WTC11 (cell line): ENCODE results near the gene TTC39C. TPM values are rescaled to one million over a fixed set of nuclear protein-coding genes. Genes with fewer than 3 reads are reported as not detected.

Experiments used
- ATAC-seq: fragments of 200-7000 bp; cut with Tn5 transposase; 2 replicates; pipeline ENCODE4 v1.10.0; 2021; ENCODE audit warnings: mild to moderate bottlenecking, moderate library complexity
- CTCF ChIA-PET: fragments of 300-600 bp; sonication (Branson Sonifier 250); formaldehyde crosslinking; loops from one replicate; lab custom pipeline; 2021; ENCODE audit warnings: antibody characterized with exemption; lab: Charles Lee
- POLR2A ChIA-PET: fragments of 350-600 bp; sonication (Branson Sonifier 250); formaldehyde crosslinking; loops from one replicate; lab custom pipeline; 2021; ENCODE audit warnings: antibody characterized with exemption; lab: Charles Lee
- DNase-seq: peaks from one replicate; pipeline ENCODE4 v3.0.0; 2021; ENCODE audit warnings: low spot score
- H3K27ac Mint-ChIP-seq: 2 replicates; pipeline ENCODE4 v1.8.0; 2021; ENCODE audit warnings: mixed read lengths
- H3K27me3 Mint-ChIP-seq: 2 replicates; pipeline ENCODE4 v1.8.0; 2021; ENCODE audit warnings: low read depth, mild to moderate bottlenecking, moderate library complexity, mixed read lengths
- H3K36me3 Mint-ChIP-seq: 2 replicates; pipeline ENCODE4 v1.8.0; 2021; ENCODE audit warnings: mixed read lengths
- H3K4me1 Mint-ChIP-seq: 2 replicates; pipeline ENCODE4 v1.8.0; 2022; ENCODE audit warnings: mixed read lengths
- H3K4me3 Mint-ChIP-seq: 2 replicates; pipeline ENCODE4 v1.8.0; 2021; ENCODE audit warnings: mild to moderate bottlenecking, moderate library complexity, mixed read lengths
- H3K9me3 Mint-ChIP-seq: 2 replicates; pipeline ENCODE4 v1.8.0; 2021; ENCODE audit warnings: mixed read lengths
- CREB1 ChIP-seq: sonication (generic); formaldehyde crosslinking; IDR thresholded peaks from 2 replicates; pipeline ENCODE4 v1.8.0; 2023; ENCODE audit warnings: mild to moderate bottlenecking, missing genetic modification reagents
- CREM ChIP-seq: sonication (generic); formaldehyde crosslinking; IDR thresholded peaks from 2 replicates; pipeline ENCODE4 v1.8.1; 2022; ENCODE audit warnings: mild to moderate bottlenecking, missing genetic modification reagents, moderate library complexity
- GABPB1 ChIP-seq: sonication (generic); formaldehyde crosslinking; IDR thresholded peaks from 2 replicates; pipeline ENCODE4 v1.8.1; 2023; ENCODE audit warnings: mild to moderate bottlenecking, missing genetic modification reagents
- GTF2I ChIP-seq: fragments of 250-450 bp; sonication (Bioruptor Pico); conservative IDR thresholded peaks from 2 replicates; pipeline ENCODE4 v1.4.0; 2021; ENCODE audit warnings: mild to moderate bottlenecking
- KAT7 ChIP-seq: sonication (generic); formaldehyde crosslinking; IDR thresholded peaks from 2 replicates; pipeline ENCODE4 v1.8.1; 2023; ENCODE audit warnings: missing genetic modification reagents, mild to moderate bottlenecking, borderline replicate concordance
- NR2C2 ChIP-seq: sonication (generic); formaldehyde crosslinking; IDR thresholded peaks from 2 replicates; pipeline ENCODE4 v1.8.0; 2022; ENCODE audit warnings: mild to moderate bottlenecking, missing genetic modification reagents
- NR3C1 ChIP-seq: sonication (generic); formaldehyde crosslinking; conservative IDR thresholded peaks from 2 replicates; pipeline ENCODE4 v1.8.1; 2023; ENCODE audit warnings: low read depth, mild to moderate bottlenecking, missing genetic modification reagents
- TP53 ChIP-seq: sonication (generic); formaldehyde crosslinking; IDR thresholded peaks from 2 replicates; pipeline ENCODE4 v1.8.1; 2023; ENCODE audit warnings: mild to moderate bottlenecking, missing genetic modification reagents
- ZBTB21 ChIP-seq: sonication (generic); formaldehyde crosslinking; IDR thresholded peaks from 2 replicates; pipeline ENCODE4 v1.8.1; 2023; ENCODE audit warnings: mild to moderate bottlenecking, missing genetic modification reagents, borderline replicate concordance
- ZNF138 ChIP-seq: sonication (generic); formaldehyde crosslinking; conservative IDR thresholded peaks from 2 replicates; pipeline ENCODE4 v1.8.1; 2022; ENCODE audit warnings: mild to moderate bottlenecking, moderate library complexity, missing genetic modification reagents
- ZNF263 ChIP-seq: sonication (generic); formaldehyde crosslinking; IDR thresholded peaks from 2 replicates; pipeline ENCODE4 v1.8.1; 2022; ENCODE audit warnings: low read depth, mild to moderate bottlenecking, moderate library complexity, missing genetic modification reagents
- ZNF317 ChIP-seq: sonication (generic); formaldehyde crosslinking; IDR thresholded peaks from 2 replicates; pipeline ENCODE4 v1.8.1; 2023; ENCODE audit warnings: low read depth, mild to moderate bottlenecking, moderate library complexity, missing genetic modification reagents, borderline replicate concordance
- total RNA-seq: library from RNA; stranded (reverse); gene quantifications from 3 replicates; pipeline ENCODE4 v1.2.3, GENCODE V29; 2021
- TF ChIP-seq, protein P1 (sequence below): sonication (generic); formaldehyde crosslinking; IDR thresholded peaks from 2 replicates; pipeline ENCODE4 v1.8.1; 2023; ENCODE audit warnings: mild to moderate bottlenecking, missing genetic modification reagents
- TF ChIP-seq, protein P2 (sequence below): sonication (generic); formaldehyde crosslinking; IDR thresholded peaks from 2 replicates; pipeline ENCODE4 v1.8.1; 2022; ENCODE audit warnings: mild to moderate bottlenecking, moderate library complexity, missing genetic modification reagents
- TF ChIP-seq, protein P3 (sequence below): sonication (generic); formaldehyde crosslinking; IDR thresholded peaks from 2 replicates; pipeline ENCODE4 v1.8.0; 2022; ENCODE audit warnings: mild to moderate bottlenecking, missing genetic modification reagents
- TF ChIP-seq, protein P4 (sequence below): sonication (generic); formaldehyde crosslinking; IDR thresholded peaks from 2 replicates; pipeline ENCODE4 v1.8.0; 2023; ENCODE audit warnings: missing genetic modification reagents
- TF ChIP-seq, protein P5 (sequence below): sonication (generic); formaldehyde crosslinking; IDR thresholded peaks from 2 replicates; pipeline ENCODE4 v1.8.1; 2023; ENCODE audit warnings: mild to moderate bottlenecking, missing genetic modification reagents, borderline replicate concordance
- TF ChIP-seq, protein P6 (sequence below): fragments of 250-450 bp; sonication (Bioruptor Pico); IDR thresholded peaks from 2 replicates; pipeline ENCODE4 v1.9.0; 2021; ENCODE audit warnings: mild to moderate bottlenecking, borderline replicate concordance
- TF ChIP-seq, protein P7 (sequence below): sonication (generic); formaldehyde crosslinking; conservative IDR thresholded peaks from 2 replicates; pipeline ENCODE4 v1.8.1; 2022; ENCODE audit warnings: mild to moderate bottlenecking, missing genetic modification reagents

TTC39C gene
- total RNA-seq, 1 experiment from 2014 or later, result 57.3 TPM

DNA sequence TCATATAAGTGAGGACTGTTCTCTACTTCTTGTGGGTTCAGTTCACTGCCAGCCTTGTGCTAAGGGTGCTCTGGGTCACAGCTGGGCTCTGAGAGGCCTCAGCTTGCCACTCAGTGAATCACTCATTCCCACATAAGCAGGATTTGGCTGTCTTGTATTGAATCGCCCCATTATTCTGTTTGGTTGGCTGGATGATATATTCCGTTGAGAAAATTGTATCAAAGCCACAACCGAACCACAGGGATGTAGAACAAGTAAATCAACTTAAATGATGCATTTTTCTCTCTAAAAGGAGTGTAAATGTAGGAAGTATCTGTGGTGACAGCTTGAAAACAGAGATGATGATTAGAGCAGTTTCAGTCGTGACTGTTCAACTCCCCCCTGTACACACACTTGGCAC lies 39.6 kb downstream of the TTC39C start:
- H3K36me3 Mint-ChIP-seq, result peaks cover 7% of the 10 kb centered on the region; the same call in 1 of the 2 replicates

DNA sequence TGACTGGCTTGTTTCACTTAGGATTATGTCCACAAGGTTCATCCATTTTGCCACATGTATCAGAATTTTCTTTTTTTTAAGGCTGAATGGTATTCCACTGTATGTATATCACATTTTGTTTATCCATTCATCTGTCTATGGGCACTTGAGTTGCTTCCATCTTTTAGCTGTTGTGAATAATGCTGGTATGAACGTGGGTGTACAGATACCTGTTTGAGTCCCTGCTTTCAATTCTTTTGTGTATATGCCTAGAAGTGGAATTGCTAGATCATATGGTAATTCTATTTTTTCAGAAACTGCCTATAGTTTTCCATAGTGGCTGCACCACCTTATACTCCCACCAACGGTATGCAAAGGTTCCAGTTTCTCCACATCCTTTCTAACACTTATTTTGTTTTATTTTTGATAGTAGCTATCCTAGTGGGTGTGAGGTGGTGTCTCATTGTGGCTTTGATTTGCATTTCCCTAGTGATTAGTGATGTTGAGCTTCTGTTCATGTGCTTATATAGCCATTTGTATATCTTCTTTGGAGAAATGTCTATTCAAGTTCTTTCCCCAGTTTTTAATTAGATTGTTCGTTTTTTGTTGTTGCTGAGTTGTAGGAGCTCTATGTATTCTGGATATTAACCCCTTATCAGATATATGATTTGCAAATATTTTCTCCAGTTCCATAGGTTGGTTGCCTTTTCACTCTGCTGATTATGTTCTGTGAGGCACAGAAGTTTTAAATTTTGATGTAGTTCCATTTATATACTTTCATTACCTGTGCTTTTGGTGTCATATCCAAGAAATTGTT lies 40.7 kb downstream of the TTC39C start:
- CTCF ChIA-PET, result interaction anchor here (0.6 to 1.3 kb wide), 2 partner anchors 39 to 935 kb away, joined by 4 read pairs; no protein-coding TSS in a partner anchor
- no peak for DNase-seq
- POLR2A ChIA-PET, result no interaction called here
- Mint-ChIP-seq H3K36me3 (peaks cover 7% of the 10 kb centered on the region; the same call in 1 of the 2 replicates), H3K27ac (no peak overlapping the region), H3K4me1 (peaks cover 32% of the 10 kb centered on the region), H3K27me3 (no peaks in the 10 kb centered on the region), H3K9me3 (peaks cover 9% of the 10 kb centered on the region), H3K4me3 (no peak overlapping the region)
- ATAC-seq, result no peak
- TF ChIP-seq, protein P1, sequence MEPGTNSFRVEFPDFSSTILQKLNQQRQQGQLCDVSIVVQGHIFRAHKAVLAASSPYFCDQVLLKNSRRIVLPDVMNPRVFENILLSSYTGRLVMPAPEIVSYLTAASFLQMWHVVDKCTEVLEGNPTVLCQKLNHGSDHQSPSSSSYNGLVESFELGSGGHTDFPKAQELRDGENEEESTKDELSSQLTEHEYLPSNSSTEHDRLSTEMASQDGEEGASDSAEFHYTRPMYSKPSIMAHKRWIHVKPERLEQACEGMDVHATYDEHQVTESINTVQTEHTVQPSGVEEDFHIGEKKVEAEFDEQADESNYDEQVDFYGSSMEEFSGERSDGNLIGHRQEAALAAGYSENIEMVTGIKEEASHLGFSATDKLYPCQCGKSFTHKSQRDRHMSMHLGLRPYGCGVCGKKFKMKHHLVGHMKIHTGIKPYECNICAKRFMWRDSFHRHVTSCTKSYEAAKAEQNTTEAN (CRISPR knock-in tag), result no peak
- no peak for TF ChIP-seq ZNF263 (CRISPR knock-in tag)
- TF ChIP-seq GABPB1 (CRISPR knock-in tag), result no peak
- no peak for TF ChIP-seq CREM (CRISPR knock-in tag)
- TF ChIP-seq, protein P2, sequence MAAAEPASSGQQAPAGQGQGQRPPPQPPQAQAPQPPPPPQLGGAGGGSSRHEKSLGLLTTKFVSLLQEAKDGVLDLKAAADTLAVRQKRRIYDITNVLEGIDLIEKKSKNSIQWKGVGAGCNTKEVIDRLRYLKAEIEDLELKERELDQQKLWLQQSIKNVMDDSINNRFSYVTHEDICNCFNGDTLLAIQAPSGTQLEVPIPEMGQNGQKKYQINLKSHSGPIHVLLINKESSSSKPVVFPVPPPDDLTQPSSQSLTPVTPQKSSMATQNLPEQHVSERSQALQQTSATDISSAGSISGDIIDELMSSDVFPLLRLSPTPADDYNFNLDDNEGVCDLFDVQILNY (CRISPR knock-in tag), result no peak
- TF ChIP-seq NR2C2 (CRISPR knock-in tag), result no peak
- TF ChIP-seq, protein P3, sequence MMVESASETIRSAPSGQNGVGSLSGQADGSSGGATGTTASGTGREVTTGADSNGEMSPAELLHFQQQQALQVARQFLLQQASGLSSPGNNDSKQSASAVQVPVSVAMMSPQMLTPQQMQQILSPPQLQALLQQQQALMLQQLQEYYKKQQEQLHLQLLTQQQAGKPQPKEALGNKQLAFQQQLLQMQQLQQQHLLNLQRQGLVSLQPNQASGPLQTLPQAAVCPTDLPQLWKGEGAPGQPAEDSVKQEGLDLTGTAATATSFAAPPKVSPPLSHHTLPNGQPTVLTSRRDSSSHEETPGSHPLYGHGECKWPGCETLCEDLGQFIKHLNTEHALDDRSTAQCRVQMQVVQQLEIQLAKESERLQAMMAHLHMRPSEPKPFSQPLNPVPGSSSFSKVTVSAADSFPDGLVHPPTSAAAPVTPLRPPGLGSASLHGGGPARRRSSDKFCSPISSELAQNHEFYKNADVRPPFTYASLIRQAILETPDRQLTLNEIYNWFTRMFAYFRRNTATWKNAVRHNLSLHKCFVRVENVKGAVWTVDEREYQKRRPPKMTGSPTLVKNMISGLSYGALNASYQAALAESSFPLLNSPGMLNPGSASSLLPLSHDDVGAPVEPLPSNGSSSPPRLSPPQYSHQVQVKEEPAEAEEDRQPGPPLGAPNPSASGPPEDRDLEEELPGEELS (CRISPR knock-in tag), result no peak
- TF ChIP-seq NR3C1, result no peak
- TF ChIP-seq ZNF317 (CRISPR knock-in tag), result no peak
- TF ChIP-seq, all 79 proteins: peak for 0

More for the DNA sequence above, 39.6 kb downstream of the TTC39C start:
- POLR2A ChIA-PET, result no interaction called here
- Mint-ChIP-seq H3K27me3 (no peaks in the 10 kb centered on the region), H3K4me3 (no peak overlapping the region), H3K9me3 (peaks cover 9% of the 10 kb centered on the region), H3K27ac (no peak overlapping the region), H3K4me1 (peaks cover 27% of the 10 kb centered on the region)
- CTCF ChIA-PET, result no interaction called here
- ATAC-seq (no peak), DNase-seq (no peak)
- TF ChIP-seq KAT7 (CRISPR knock-in tag) (no peak), GTF2I (CRISPR knock-in tag) (no peak), ZBTB21 (CRISPR knock-in tag) (no peak), CREB1 (CRISPR knock-in tag) (no peak), ZNF138 (CRISPR knock-in tag) (no peak), TP53 (no peak)
- TF ChIP-seq, protein P4, sequence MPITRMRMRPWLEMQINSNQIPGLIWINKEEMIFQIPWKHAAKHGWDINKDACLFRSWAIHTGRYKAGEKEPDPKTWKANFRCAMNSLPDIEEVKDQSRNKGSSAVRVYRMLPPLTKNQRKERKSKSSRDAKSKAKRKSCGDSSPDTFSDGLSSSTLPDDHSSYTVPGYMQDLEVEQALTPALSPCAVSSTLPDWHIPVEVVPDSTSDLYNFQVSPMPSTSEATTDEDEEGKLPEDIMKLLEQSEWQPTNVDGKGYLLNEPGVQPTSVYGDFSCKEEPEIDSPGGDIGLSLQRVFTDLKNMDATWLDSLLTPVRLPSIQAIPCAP (CRISPR knock-in tag), result no peak
- TF ChIP-seq, protein P5, sequence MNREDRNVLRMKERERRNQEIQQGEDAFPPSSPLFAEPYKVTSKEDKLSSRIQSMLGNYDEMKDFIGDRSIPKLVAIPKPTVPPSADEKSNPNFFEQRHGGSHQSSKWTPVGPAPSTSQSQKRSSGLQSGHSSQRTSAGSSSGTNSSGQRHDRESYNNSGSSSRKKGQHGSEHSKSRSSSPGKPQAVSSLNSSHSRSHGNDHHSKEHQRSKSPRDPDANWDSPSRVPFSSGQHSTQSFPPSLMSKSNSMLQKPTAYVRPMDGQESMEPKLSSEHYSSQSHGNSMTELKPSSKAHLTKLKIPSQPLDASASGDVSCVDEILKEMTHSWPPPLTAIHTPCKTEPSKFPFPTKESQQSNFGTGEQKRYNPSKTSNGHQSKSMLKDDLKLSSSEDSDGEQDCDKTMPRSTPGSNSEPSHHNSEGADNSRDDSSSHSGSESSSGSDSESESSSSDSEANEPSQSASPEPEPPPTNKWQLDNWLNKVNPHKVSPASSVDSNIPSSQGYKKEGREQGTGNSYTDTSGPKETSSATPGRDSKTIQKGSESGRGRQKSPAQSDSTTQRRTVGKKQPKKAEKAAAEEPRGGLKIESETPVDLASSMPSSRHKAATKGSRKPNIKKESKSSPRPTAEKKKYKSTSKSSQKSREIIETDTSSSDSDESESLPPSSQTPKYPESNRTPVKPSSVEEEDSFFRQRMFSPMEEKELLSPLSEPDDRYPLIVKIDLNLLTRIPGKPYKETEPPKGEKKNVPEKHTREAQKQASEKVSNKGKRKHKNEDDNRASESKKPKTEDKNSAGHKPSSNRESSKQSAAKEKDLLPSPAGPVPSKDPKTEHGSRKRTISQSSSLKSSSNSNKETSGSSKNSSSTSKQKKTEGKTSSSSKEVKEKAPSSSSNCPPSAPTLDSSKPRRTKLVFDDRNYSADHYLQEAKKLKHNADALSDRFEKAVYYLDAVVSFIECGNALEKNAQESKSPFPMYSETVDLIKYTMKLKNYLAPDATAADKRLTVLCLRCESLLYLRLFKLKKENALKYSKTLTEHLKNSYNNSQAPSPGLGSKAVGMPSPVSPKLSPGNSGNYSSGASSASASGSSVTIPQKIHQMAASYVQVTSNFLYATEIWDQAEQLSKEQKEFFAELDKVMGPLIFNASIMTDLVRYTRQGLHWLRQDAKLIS, result no peak
- TF ChIP-seq, protein P6, sequence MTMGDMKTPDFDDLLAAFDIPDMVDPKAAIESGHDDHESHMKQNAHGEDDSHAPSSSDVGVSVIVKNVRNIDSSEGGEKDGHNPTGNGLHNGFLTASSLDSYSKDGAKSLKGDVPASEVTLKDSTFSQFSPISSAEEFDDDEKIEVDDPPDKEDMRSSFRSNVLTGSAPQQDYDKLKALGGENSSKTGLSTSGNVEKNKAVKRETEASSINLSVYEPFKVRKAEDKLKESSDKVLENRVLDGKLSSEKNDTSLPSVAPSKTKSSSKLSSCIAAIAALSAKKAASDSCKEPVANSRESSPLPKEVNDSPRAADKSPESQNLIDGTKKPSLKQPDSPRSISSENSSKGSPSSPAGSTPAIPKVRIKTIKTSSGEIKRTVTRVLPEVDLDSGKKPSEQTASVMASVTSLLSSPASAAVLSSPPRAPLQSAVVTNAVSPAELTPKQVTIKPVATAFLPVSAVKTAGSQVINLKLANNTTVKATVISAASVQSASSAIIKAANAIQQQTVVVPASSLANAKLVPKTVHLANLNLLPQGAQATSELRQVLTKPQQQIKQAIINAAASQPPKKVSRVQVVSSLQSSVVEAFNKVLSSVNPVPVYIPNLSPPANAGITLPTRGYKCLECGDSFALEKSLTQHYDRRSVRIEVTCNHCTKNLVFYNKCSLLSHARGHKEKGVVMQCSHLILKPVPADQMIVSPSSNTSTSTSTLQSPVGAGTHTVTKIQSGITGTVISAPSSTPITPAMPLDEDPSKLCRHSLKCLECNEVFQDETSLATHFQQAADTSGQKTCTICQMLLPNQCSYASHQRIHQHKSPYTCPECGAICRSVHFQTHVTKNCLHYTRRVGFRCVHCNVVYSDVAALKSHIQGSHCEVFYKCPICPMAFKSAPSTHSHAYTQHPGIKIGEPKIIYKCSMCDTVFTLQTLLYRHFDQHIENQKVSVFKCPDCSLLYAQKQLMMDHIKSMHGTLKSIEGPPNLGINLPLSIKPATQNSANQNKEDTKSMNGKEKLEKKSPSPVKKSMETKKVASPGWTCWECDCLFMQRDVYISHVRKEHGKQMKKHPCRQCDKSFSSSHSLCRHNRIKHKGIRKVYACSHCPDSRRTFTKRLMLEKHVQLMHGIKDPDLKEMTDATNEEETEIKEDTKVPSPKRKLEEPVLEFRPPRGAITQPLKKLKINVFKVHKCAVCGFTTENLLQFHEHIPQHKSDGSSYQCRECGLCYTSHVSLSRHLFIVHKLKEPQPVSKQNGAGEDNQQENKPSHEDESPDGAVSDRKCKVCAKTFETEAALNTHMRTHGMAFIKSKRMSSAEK (CRISPR knock-in tag), result no peak
- TF ChIP-seq, protein P7, sequence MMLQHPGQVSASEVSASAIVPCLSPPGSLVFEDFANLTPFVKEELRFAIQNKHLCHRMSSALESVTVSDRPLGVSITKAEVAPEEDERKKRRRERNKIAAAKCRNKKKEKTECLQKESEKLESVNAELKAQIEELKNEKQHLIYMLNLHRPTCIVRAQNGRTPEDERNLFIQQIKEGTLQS (CRISPR knock-in tag), result no peak
